HepG2 (cell line): ENCODE data around the gene SPX. TPM values are rescaled to one million over a fixed set of nuclear protein-coding genes. Genes with fewer than 3 reads are reported as not detected.

Experiments used
- ATAC-seq: fragments of 200-7000 bp; cut with Tn5 transposase; 3 replicates; pipeline ENCODE4 v1.9.1; 2020; ENCODE audit warnings: mild to moderate bottlenecking, moderate library complexity
- BruUV-seq: library from RNA; stranded (reverse); fragments of 400-500 nt; replicated peaks from 2 replicates; lab custom pipeline; 2021; lab: Mats Ljungman, UMichigan
- CTCF ChIA-PET: fragments of 300-600 bp; formaldehyde crosslinking; extraction: SDS; loops from one replicate; lab custom pipeline; 2021; ENCODE audit warnings: low total read pairs, inconsistent platforms, low intra/inter-chr PET ratio; lab: Yijun Ruan, JAX
- POLR2A ChIA-PET: fragments of 350-600 bp; sonication (Branson Sonifier 250); formaldehyde crosslinking; loops from one replicate; lab custom pipeline; 2020; ENCODE audit warnings: antibody characterized with exemption, inconsistent platforms; lab: Yijun Ruan, JAX
- DNase-seq: peaks from one replicate; pipeline ENCODE4 v3.0.0-alpha.2; 2015; ENCODE audit warnings: low spot score
- FAIRE-seq: peaks from 3 replicates; lab custom pipeline; 2011; peaks lifted over from hg19 to GRCh38; lab: Jason Lieb, UNC
- H2AFZ ChIP-seq: one replicate; pipeline ENCODE4 v1.6.1; 2011; ENCODE audit warnings: low read length, inconsistent platforms
- H3K27ac ChIP-seq: fragments of 300-600 bp; 3 replicates; pipeline ENCODE4 v1.8.0; 2011; ENCODE audit warnings: mixed run types, mild to moderate bottlenecking, mixed read lengths, low read length, inconsistent platforms; ENCODE audit not compliant: insufficient read depth; ENCODE audit errors: extremely low read length
- H3K27me3 ChIP-seq, 2 experiments: fragments of 200-600 bp in 1 of 2; 2 replicates in 1 of 2; 3 replicates in 1 of 2; pipeline versions ENCODE4 v1.6.0 to v1.8.0; 2011; ENCODE audit warnings: low read length in 2 of 2, mild to moderate bottlenecking in 2 of 2, moderate library complexity in 2 of 2, inconsistent platforms in 1 of 2; ENCODE audit not compliant: insufficient read depth in 2 of 2, control insufficient read depth in 1 of 2
- H3K36me3 ChIP-seq, 2 experiments: fragments of 200-600 bp in 1 of 2; replicated peaks in 1 of 2; 2 replicates in 1 of 2; 3 replicates in 1 of 2; pipeline versions ENCODE4 v1.5.1 to v1.8.0; 2011; ENCODE audit warnings: low read length in 2 of 2, inconsistent platforms in 1 of 2; ENCODE audit not compliant: insufficient read depth in 2 of 2, control insufficient read depth in 1 of 2
- H3K4me1 ChIP-seq: 2 replicates; pipeline ENCODE4 v1.5.1; 2012; ENCODE audit warnings: low read length, inconsistent platforms; ENCODE audit not compliant: insufficient read depth
- H3K4me2 ChIP-seq: 2 replicates; pipeline ENCODE4 v1.6.0; 2011; ENCODE audit warnings: low read depth, low read length, inconsistent platforms
- H3K4me3 ChIP-seq, 3 experiments: fragments of 200-600 bp in 1 of 3; sonication (generic), shearing (Covaris generic) in 1 of 3; replicated peaks in 1 of 3; 2 replicates each; pipeline ENCODE4 v1.5.1; 2011 to 2016; ENCODE audit warnings: low read length in 3 of 3, inconsistent platforms in 2 of 3, low read depth in 2 of 3, mild to moderate bottlenecking in 2 of 3, control low read depth in 1 of 3, mixed read lengths in 1 of 3; ENCODE audit not compliant: insufficient read depth in 1 of 3
- H3K79me2 ChIP-seq: one replicate; pipeline ENCODE4 v1.6.1; 2011; ENCODE audit warnings: low read length, inconsistent platforms; ENCODE audit not compliant: insufficient read depth
- H3K9ac ChIP-seq: 2 replicates; pipeline ENCODE4 v1.6.0; 2011; ENCODE audit warnings: mild to moderate bottlenecking, low read depth, low read length, inconsistent platforms; ENCODE audit not compliant: insufficient read depth
- H3K9me3 ChIP-seq: 2 replicates; pipeline ENCODE4 v1.5.1; 2012; ENCODE audit warnings: mild to moderate bottlenecking, low read length
- H4K20me1 ChIP-seq: 2 replicates; pipeline ENCODE4 v1.6.0; 2011; ENCODE audit warnings: inconsistent platforms, mild to moderate bottlenecking, low read length, moderate library complexity; ENCODE audit not compliant: insufficient read depth
- BCLAF1 ChIP-seq: fragments of 450-650 bp; IDR thresholded peaks from 2 replicates; pipeline ENCODE4 v1.6.1; 2017; ENCODE audit warnings: mild to moderate bottlenecking
- FOXC1 ChIP-seq: sonication (generic); formaldehyde crosslinking; IDR thresholded peaks from 2 replicates; pipeline ENCODE4 v1.8.0; 2022; ENCODE audit warnings: mild to moderate bottlenecking, missing genetic modification reagents, borderline replicate concordance
- KLF11 ChIP-seq: IDR thresholded peaks from 2 replicates; pipeline ENCODE4 v1.6.1; 2016; ENCODE audit warnings: missing compliant biosample characterization
- NCOA2 ChIP-seq: sonication (generic); formaldehyde crosslinking; IDR thresholded peaks from 2 replicates; pipeline ENCODE4 v1.8.0; 2022; ENCODE audit warnings: inconsistent platforms
- NR3C1 ChIP-seq: sonication (generic); formaldehyde crosslinking; IDR thresholded peaks from 2 replicates; pipeline ENCODE4 v1.4.0; 2020; ENCODE audit warnings: missing genetic modification reagents
- TP53 ChIP-seq: sonication (generic); formaldehyde crosslinking; conservative IDR thresholded peaks from 2 replicates; pipeline ENCODE4 v1.4.0; 2020; ENCODE audit warnings: missing genetic modification reagents
- ZGPAT ChIP-seq: IDR thresholded peaks from 2 replicates; pipeline ENCODE4 v1.6.1; 2016; ENCODE audit warnings: mild to moderate bottlenecking
- whole genome bisulfite sequencing: methylation state at CpG from one replicate; pipeline ENCODE4 v1.1.6; 2017; ENCODE audit warnings: low lambda C conversion rate; 5-methylcytosine and 5-hydroxymethylcytosine counted together
- in situ Hi-C: cut with HindIII; loops from 2 replicates; pipeline ENCODE4 v1.10.0; 2017; ENCODE audit warnings: low pct_unique_long_range_greater_than_20kb; ENCODE audit not compliant: extremely low pct_ligation_motif_present
- intact Hi-C: fragments of 100-400 bp; cut with micrococcal nuclease; formaldehyde crosslinking; loops from one replicate; pipeline ENCODE4 v1.10.0; 2022; ENCODE audit not compliant: unreplicated experiment
- polyA plus RNA-seq, 8 experiments: library from polyadenylated mRNA; depleted of rRNA in 3 of 8; stranded (reverse) in 7 of 8; unstranded in 1 of 8; fragments of >200 nt; fragmentation: Illumina TruSeq in 4 of 8; extraction: Trizol in 4 of 8; gene quantifications; 2 replicates each; pipeline versions ENCODE4 v1.2.1 to v1.2.3, GENCODE V29; 2011 to 2016; ENCODE audit warnings: low read depth in 4 of 8, missing spikeins in 1 of 8, mixed read lengths in 1 of 8; ENCODE audit not compliant: insufficient read depth in 1 of 8
- total RNA-seq, 5 experiments: library from RNA; depleted of rRNA; stranded (reverse); fragments of >200 nt; fragmentation: Illumina TruSeq; extraction: Trizol; gene quantifications; 2 replicates each; pipeline ENCODE4 v1.2.3, GENCODE V29; 2016; ENCODE audit warnings: low read depth in 1 of 5

SPX gene
- total and polyA plus RNA-seq, 2 of the 13 experiments (the other 11 are each of a cell fraction or from before 2014, with no cell fraction given): 0.07 to 0.16 TPM

- no peak overlapping the region for H3K4me3 ChIP-seq
- no peak overlapping the region for H3K4me2 ChIP-seq
- H3K9ac ChIP-seq: no peak overlapping the region
- BruUV-seq: no TSS peak
- in situ Hi-C loops: loop anchor here (25.0 kb wide), 1 partner anchor 529 kb away; the partner anchor contains the start of gene CMAS
- peaks cover 3% of the 10 kb centered on the region; the same call in 1 of the 2 replicates for H4K20me1 ChIP-seq
- DNase-seq: no peak
- ATAC-seq: no peak
- no peaks in the 10 kb centered on the region for H3K27me3 ChIP-seq
- CTCF ChIA-PET: no interaction called here
- peaks cover 41% of the 10 kb centered on the region for H3K79me2 ChIP-seq
- no peak for FAIRE-seq
- TF ChIP-seq NR3C1: no peak
- no peak for TF ChIP-seq FOXC1 (CRISPR knock-in tag)
- TF ChIP-seq ZGPAT (CRISPR knock-in tag): no peak
- no peak for TF ChIP-seq BCLAF1
- no peak for TF ChIP-seq NCOA2 (CRISPR knock-in tag)
- no peak for TF ChIP-seq TP53 (CRISPR knock-in tag)
- TF ChIP-seq KLF11 (CRISPR knock-in tag): no peak
- peaks cover 2 to 32% of the 10 kb centered on the region in 2 experiments; a peak in 3 of 5 replicates for H3K36me3 ChIP-seq
- no peaks in the 10 kb centered on the region for H3K9me3 ChIP-seq
- no peak overlapping the region for H3K27ac ChIP-seq
- WGBS: 93% methylated on average over 2 of the region's 2 CpGs
- POLR2A ChIA-PET: no interaction called here
- no peak overlapping the region for H2AFZ ChIP-seq
- H3K4me1 ChIP-seq: peaks cover 18% of the 10 kb centered on the region
- intact Hi-C loops: loop anchor here (10.0 kb wide), 1 partner anchor 147 kb away; the partner anchor contains the start of gene LDHB
Measured at GRCh38 chr12:21507849-21508248, 18.2 kb upstream of the SPX start.
